ENCODE measurements around the gene ZNF521.
A peak's percentile ranks its signal among the peaks of the same experiment; 100 is the strongest.

Gene ZNF521

GRCh38 chr18:25284861-25285550, 67.0 kb downstream of the ZNF521 start:
- H3K9me3 Mint-ChIP-seq, result no peaks in the 10 kb centered on the region
- TF ChIP-seq CTCF (IDR thresholded peaks at IDR 0.05; ENCODE audit: unreplicated experiment in 3 of 3), result no peak
- no peak overlapping the region for H3K27ac Mint-ChIP-seq
- peaks cover 11% of the 10 kb centered on the region for H3K4me1 Mint-ChIP-seq
- H3K36me3 Mint-ChIP-seq (ENCODE audit: low read depth), result no peaks in the 10 kb centered on the region
- H3K27me3 Mint-ChIP-seq (ENCODE audit: low read depth), result no peaks in the 10 kb centered on the region
- no peak overlapping the region for H3K4me3 Mint-ChIP-seq

- Mint-ChIP-seq H3K27me3 (ENCODE audit: low read depth) (no peaks in the 10 kb centered on the region), H3K9me3 (no peaks in the 10 kb centered on the region), H3K4me3 (no peak overlapping the region), H3K36me3 (ENCODE audit: low read depth) (no peaks in the 10 kb centered on the region), H3K27ac (no peak overlapping the region), H3K4me1 (peaks cover 15% of the 10 kb centered on the region)
- TF ChIP-seq CTCF (IDR thresholded peaks at IDR 0.05; ENCODE audit: unreplicated experiment in 3 of 3), result no peak
These were observed 67.7 kb downstream of the ZNF521 start for GRCh38 chr18:25284281-25284680.

GRCh38 chr18:25283781-25284180, 68.2 kb downstream of the ZNF521 start:
- Mint-ChIP-seq H3K4me3 (no peak overlapping the region), H3K4me1 (peaks cover 20% of the 10 kb centered on the region), H3K27ac (no peak overlapping the region), H3K36me3 (ENCODE audit: low read depth) (no peaks in the 10 kb centered on the region), H3K9me3 (no peaks in the 10 kb centered on the region), H3K27me3 (ENCODE audit: low read depth) (no peaks in the 10 kb centered on the region)
- no peak for TF ChIP-seq CTCF (IDR thresholded peaks at IDR 0.05; ENCODE audit: unreplicated experiment in 3 of 3)

GRCh38 chr18:25282896-25283703, 68.9 kb downstream of the ZNF521 start:
- Mint-ChIP-seq H3K9me3 (no peaks in the 10 kb centered on the region), H3K4me3 (peak overlapping the region in 1 of 3 experiments; percentile 12), H3K4me1 (peaks cover 27% of the 10 kb centered on the region), H3K36me3 (ENCODE audit: low read depth) (no peaks in the 10 kb centered on the region), H3K27me3 (ENCODE audit: low read depth) (no peaks in the 10 kb centered on the region), H3K27ac (no peak overlapping the region)
- no peak for TF ChIP-seq CTCF (IDR thresholded peaks at IDR 0.05; ENCODE audit: unreplicated experiment in 3 of 3)

- Mint-ChIP-seq H3K4me1 (peaks cover 35% of the 10 kb centered on the region), H3K36me3 (ENCODE audit: low read depth) (no peaks in the 10 kb centered on the region), H3K27ac (no peak overlapping the region), H3K27me3 (ENCODE audit: low read depth) (no peaks in the 10 kb centered on the region), H3K9me3 (no peaks in the 10 kb centered on the region), H3K4me3 (peak overlapping the region in 1 of 3 experiments; percentile 13)
- no peak for TF ChIP-seq CTCF (IDR thresholded peaks at IDR 0.05; ENCODE audit: unreplicated experiment in 3 of 3)
These were observed 69.7 kb downstream of the ZNF521 start for GRCh38 chr18:25282282-25282681.

Measured in nephron (organoid).